ENCODE data around the gene FCHSD2. TPM values are rescaled to one million over a fixed set of nuclear protein-coding genes. Genes with fewer than 3 reads are reported as not detected.

The FCHSD2 gene
- total RNA-seq (2014; rRNA removed) (7.1 and 8.8 TPM in 2 replicates), Bru-seq, nascent RNA (percentile 83 among the genes with signal in this experiment), BruChase-seq, experiment 1, labeled RNA remaining after a 6-hour chase (percentile 67 among the genes with signal in this experiment), BruChase-seq, experiment 2, labeled RNA remaining after a 2-hour chase (percentile 74 among the genes with signal in this experiment)
- long read RNA-seq, transcript FCHSD2-204 (20 exons, 3,154 nt), result major isoform, 41 of 90 reads
- long read RNA-seq, partial matches to known transcripts, result 15 of 90 reads
- long read RNA-seq, other reads (novel, unspliced or antisense), result 34 of 90 reads

GRCh38 chr11:73142128-73142377 is at the start of gene FCHSD2:
Gene FCHSD2 (minus strand): TSS chr11:73142318. CDS start chr11:73141877, 441 bp downstream.
- TF ChIP-seq CTCF (conservative IDR thresholded peaks at IDR 0.05; ENCODE audit: low read depth, low read length), result no peak
- no peak for TF ChIP-seq EZH2phosphoT487 (IDR thresholded peaks at IDR 0.05; ENCODE audit: borderline replicate concordance, low read length)
- TF ChIP-seq EZH2 (IDR thresholded peaks at IDR 0.05; ENCODE audit: low read length, unreplicated experiment), result no peak
- no peaks in the 10 kb centered on the region for H3K27me3 ChIP-seq (ENCODE audit: low read length)
- intact Hi-C loops (cut with micrococcal nuclease), result loop anchor here (1.0 to 5.0 kb wide), 4 partner anchors 70 to 311 kb away; no protein-coding TSS in a partner anchor

GRCh38 chr11:73191151-73191550 is 49.0 kb upstream of the FCHSD2 start:
- Histone ChIP-seq H3K4me3 (ENCODE audit: low read length) (no peak overlapping the region), H3K4me2 (ENCODE audit: low read length) (no peak overlapping the region), H4K20me1 (ENCODE audit: low read length) (no peaks in the 10 kb centered on the region), H2AFZ (ENCODE audit: low read length) (no peak overlapping the region), H3K79me2 (ENCODE audit: low read length) (peaks cover 8% of the 10 kb centered on the region; the same call in 1 of the 2 replicates), H3K27ac (ENCODE audit: low read length) (peak overlapping the region; percentile 98), H3K36me3 (ENCODE audit: low read depth, low read length) (no peaks in the 10 kb centered on the region), H3F3A (ENCODE audit: low read length, unreplicated experiment) (peaks cover 28% of the 10 kb centered on the region), H3K9me3 (ENCODE audit: low read length) (no peaks in the 10 kb centered on the region), H3K9ac (ENCODE audit: low read length) (no peak overlapping the region), H3K27me3 (ENCODE audit: low read length) (no peaks in the 10 kb centered on the region), H3K4me1 (ENCODE audit: insufficient read depth, low read length) (peaks cover 76% of the 10 kb centered on the region), H3K9me2 (replicated peaks; ENCODE audit: low read length) (no peaks in the 10 kb centered on the region)
- intact Hi-C loops (cut with micrococcal nuclease), result no loop called here
- CTCF ChIA-PET, result interaction anchor here (1.4 kb wide), 1 partner anchor 45 kb away, joined by 4 read pairs; no protein-coding TSS in a partner anchor
- POLR2A ChIA-PET (ENCODE audit: unreplicated experiment), result no interaction called here
- ATAC-seq (no peak), DNase-seq (no peak)
- no TSS peak for BruUV-seq (replicated peaks)
- TF ChIP-seq EZH2 (IDR thresholded peaks at IDR 0.05; ENCODE audit: low read length, unreplicated experiment), result no peak
- TF ChIP-seq CTCF (conservative IDR thresholded peaks at IDR 0.05; ENCODE audit: low read depth, low read length), result no peak
- TF ChIP-seq EZH2phosphoT487 (IDR thresholded peaks at IDR 0.05; ENCODE audit: borderline replicate concordance, low read length), result no peak

More at GRCh38 chr11:73142128-73142377, at the start of gene FCHSD2:
- Histone ChIP-seq H3K27ac (ENCODE audit: low read length) (peak within 1 kb of the TSS; percentile 70), H4K20me1 (ENCODE audit: low read length) (no peaks in the 10 kb centered on the region; the same call in 1 of the 2 replicates), H3K79me2 (ENCODE audit: low read length) (peaks cover 49% of the 10 kb centered on the region), H2AFZ (ENCODE audit: low read length) (peak within 1 kb of the TSS; percentile 96), H3K9me3 (ENCODE audit: low read length) (no peaks in the 10 kb centered on the region), H3K4me1 (ENCODE audit: insufficient read depth, low read length) (peaks cover 20% of the 10 kb centered on the region), H3K4me2 (ENCODE audit: low read length) (peak within 1 kb of the TSS; percentile 84), H3K36me3 (ENCODE audit: low read depth, low read length) (peaks cover 7% of the 10 kb centered on the region; the same call in 1 of the 2 replicates), H3K9ac (ENCODE audit: low read length) (peak within 1 kb of the TSS; percentile 85), H3K9me2 (replicated peaks; ENCODE audit: low read length) (no peaks in the 10 kb centered on the region), H3K4me3 (ENCODE audit: low read length) (peak within 1 kb of the TSS; percentile 87), H3F3A (ENCODE audit: low read length, unreplicated experiment) (no peaks in the 10 kb centered on the region)
- ChIA-PET POLR2A (ENCODE audit: unreplicated experiment) (interaction anchor here (0.5 to 0.6 kb wide), 3 partner anchors 29 to 249 kb away, joined by 3 to 12 read pairs (median 5); no protein-coding TSS in a partner anchor), CTCF (interaction anchor here (0.6 to 1.9 kb wide), 6 partner anchors 23 to 244 kb away, joined by 3 to 17 read pairs (median 5); no protein-coding TSS in a partner anchor)
- BruUV-seq (replicated peaks), result no TSS peak
- DNase-seq, result no peak
- no peak for ATAC-seq

GRCh38 chr11:73190557-73190885 is 48.4 kb upstream of the FCHSD2 start:
- no TSS peak for BruUV-seq (replicated peaks)
- CTCF ChIA-PET, result no interaction called here

More at GRCh38 chr11:73190557-73190885, 48.4 kb upstream of the FCHSD2 start:
- H4K20me1 ChIP-seq (ENCODE audit: low read length), result no peaks in the 10 kb centered on the region
- TF ChIP-seq EZH2 (IDR thresholded peaks at IDR 0.05; ENCODE audit: low read length, unreplicated experiment), result no peak
- TF ChIP-seq CTCF (conservative IDR thresholded peaks at IDR 0.05; ENCODE audit: low read depth, low read length), result no peak
- TF ChIP-seq EZH2phosphoT487 (IDR thresholded peaks at IDR 0.05; ENCODE audit: borderline replicate concordance, low read length), result no peak
- ATAC-seq, result no peak
- POLR2A ChIA-PET (ENCODE audit: unreplicated experiment), result no interaction called here
- no peak overlapping the region for H2AFZ ChIP-seq (ENCODE audit: low read length)
- no peak overlapping the region for H3K9ac ChIP-seq (ENCODE audit: low read length)
- H3K9me2 ChIP-seq (replicated peaks; ENCODE audit: low read length), result no peaks in the 10 kb centered on the region
- no peak overlapping the region for H3K4me2 ChIP-seq (ENCODE audit: low read length)
- H3K4me1 ChIP-seq (ENCODE audit: insufficient read depth, low read length), result peaks cover 75% of the 10 kb centered on the region
- no peak overlapping the region for H3K4me3 ChIP-seq (ENCODE audit: low read length)
- intact Hi-C loops (cut with micrococcal nuclease), result no loop called here
- H3K27ac ChIP-seq (ENCODE audit: low read length), result no peak overlapping the region
- DNase-seq, result no peak
- no peaks in the 10 kb centered on the region for H3K36me3 ChIP-seq (ENCODE audit: low read depth, low read length)
- peaks cover 8% of the 10 kb centered on the region; the same call in 1 of the 2 replicates for H3K79me2 ChIP-seq (ENCODE audit: low read length)
- no peaks in the 10 kb centered on the region for H3K9me3 ChIP-seq (ENCODE audit: low read length)
- no peaks in the 10 kb centered on the region for H3K27me3 ChIP-seq (ENCODE audit: low read length)
- peaks cover 22% of the 10 kb centered on the region for H3F3A ChIP-seq (ENCODE audit: low read length, unreplicated experiment)
